K562 (cell line): ENCODE results near the gene PARD3B. TPM values are rescaled to one million over a fixed set of nuclear protein-coding genes. Genes with fewer than 3 reads are reported as not detected.

Source experiments
- CBX1 ChIP-seq: sonication (generic); IDR thresholded peaks from 2 replicates; pipeline ENCODE4 v1.6.1; 2016; ENCODE audit warnings: antibody characterized with exemption, low read depth, mild to moderate bottlenecking
- EWSR1 ChIP-seq: fragments of 450-650 bp; IDR thresholded peaks from 2 replicates; pipeline ENCODE4 v1.6.1; 2018; ENCODE audit warnings: borderline replicate concordance, mild to moderate bottlenecking, low read depth, moderate library complexity; ENCODE audit not compliant: partially characterized antibody
- HBP1 ChIP-seq: fragments of 450-650 bp; formaldehyde crosslinking; IDR thresholded peaks from 2 replicates; pipeline ENCODE4 v1.4.0; 2022; ENCODE audit warnings: missing genetic modification characterization
- HMGXB4 ChIP-seq: sonication (generic); formaldehyde crosslinking; IDR thresholded peaks from 2 replicates; pipeline ENCODE4 v1.8.1; 2023; ENCODE audit warnings: mild to moderate bottlenecking, missing genetic modification reagents
- JUND ChIP-seq, 2 experiments: IDR thresholded peaks; 2 replicates in 1 of 2; 3 replicates in 1 of 2; pipeline ENCODE4 v1.6.1; 2011; ENCODE audit warnings: borderline replicate concordance in 2 of 2, low read depth in 2 of 2, low read length in 2 of 2, improper control_type of control experiment in 1 of 2, missing biosample characterization in 1 of 2, missing genetic modification characterization in 1 of 2, missing genetic modification reagents in 1 of 2
- KDM1A ChIP-seq, 2 experiments: fragments of 450-650 bp; IDR thresholded peaks; 2 replicates each; pipeline ENCODE4 v1.6.1; 2016; ENCODE audit warnings: mild to moderate bottlenecking in 2 of 2
- LEF1 ChIP-seq: fragments of 450-650 bp; IDR thresholded peaks from 2 replicates; pipeline ENCODE4 v1.6.1; 2016; ENCODE audit warnings: mild to moderate bottlenecking
- MEIS2 ChIP-seq: fragments of 450-650 bp; IDR thresholded peaks from 2 replicates; pipeline ENCODE4 v1.6.1; 2014; ENCODE audit warnings: mild to moderate bottlenecking; ENCODE audit not compliant: partially characterized antibody
- NCOR1 ChIP-seq: fragments of 450-650 bp; IDR thresholded peaks from 2 replicates; pipeline ENCODE4 v1.6.1; 2016; ENCODE audit warnings: mild to moderate bottlenecking, moderate library complexity
- SMARCE1 ChIP-seq: fragments of 450-650 bp; IDR thresholded peaks from 2 replicates; pipeline ENCODE4 v1.7.1; 2016; ENCODE audit warnings: mild to moderate bottlenecking
- TCF3 ChIP-seq: sonication (generic); formaldehyde crosslinking; IDR thresholded peaks from 2 replicates; pipeline ENCODE4 v1.4.0; 2020; ENCODE audit warnings: mild to moderate bottlenecking, missing genetic modification reagents
- ZNF23 ChIP-seq: fragments of 250-450 bp; sonication (Bioruptor Pico); IDR thresholded peaks from 2 replicates; pipeline ENCODE4 v1.4.0; 2020; ENCODE audit warnings: mild to moderate bottlenecking
- polyA plus RNA-seq, 8 experiments: library from polyadenylated mRNA; depleted of rRNA in 4 of 8; stranded (reverse) in 5 of 8; unstranded in 3 of 8; fragments of >200 nt; fragmentation: Nextera tagmentation in 2 of 8; fragmentation: Illumina TruSeq in 1 of 8; extraction: Ambion mirVana in 2 of 8; extraction: Trizol in 1 of 8; gene quantifications; 2 replicates each; pipeline versions ENCODE4 v1.2.1 to v1.2.3, GENCODE V29; 2011 to 2014; ENCODE audit warnings: inconsistent platforms in 1 of 8, missing spikeins in 1 of 8
- total RNA-seq, 7 experiments: library from RNA; depleted of rRNA in 6 of 7; stranded (reverse); fragments of >200 nt in 6 of 7; fragmentation: Illumina TruSeq in 2 of 7; extraction: Trizol in 2 of 7; gene quantifications; 2 replicates each; pipeline versions ENCODE4 v1.2.1 to v1.2.3, GENCODE V29; 2011 to 2021; ENCODE audit warnings: low replicate concordance in 1 of 7
- TF ChIP-seq, protein P1 (sequence below): fragments of 250-450 bp; sonication (Bioruptor Pico); IDR thresholded peaks from 2 replicates; pipeline ENCODE4 v1.4.0; 2020
- TF ChIP-seq, protein P2 (sequence below): sonication (generic); formaldehyde crosslinking; IDR thresholded peaks from 2 replicates; pipeline ENCODE4 v1.4.0; 2020; ENCODE audit warnings: mild to moderate bottlenecking, missing genetic modification reagents
- TF ChIP-seq, protein P3 (sequence below): fragments of 450-650 bp; formaldehyde crosslinking; IDR thresholded peaks from 2 replicates; pipeline ENCODE4 v1.4.0; 2022; ENCODE audit warnings: missing genetic modification characterization

Gene PARD3B
- total and polyA plus RNA-seq, 9 of the 15 experiments (the other 6 are each of a cell fraction or from before 2014, with no cell fraction given) = 0.15 to 3.0 (median 1.1) TPM

DNA sequence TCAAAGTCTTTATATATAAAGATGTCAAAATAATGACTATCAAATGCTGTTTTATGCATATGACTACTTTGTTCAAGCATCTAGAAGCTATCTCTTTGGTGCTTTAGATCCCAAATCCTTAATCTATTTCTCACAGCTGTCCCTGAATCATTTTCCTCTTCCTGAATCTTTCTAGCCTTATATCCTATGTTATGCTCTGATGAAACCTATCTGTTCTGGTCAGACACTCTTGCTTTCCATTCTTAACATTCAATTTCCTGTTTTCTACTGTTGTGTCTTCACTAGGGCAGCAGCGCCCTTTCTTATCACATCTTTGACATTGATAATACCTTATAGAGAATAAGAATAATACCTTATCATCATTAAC, 6.3 kb upstream of the PARD3B start (continued):
- TF ChIP-seq, protein P1, sequence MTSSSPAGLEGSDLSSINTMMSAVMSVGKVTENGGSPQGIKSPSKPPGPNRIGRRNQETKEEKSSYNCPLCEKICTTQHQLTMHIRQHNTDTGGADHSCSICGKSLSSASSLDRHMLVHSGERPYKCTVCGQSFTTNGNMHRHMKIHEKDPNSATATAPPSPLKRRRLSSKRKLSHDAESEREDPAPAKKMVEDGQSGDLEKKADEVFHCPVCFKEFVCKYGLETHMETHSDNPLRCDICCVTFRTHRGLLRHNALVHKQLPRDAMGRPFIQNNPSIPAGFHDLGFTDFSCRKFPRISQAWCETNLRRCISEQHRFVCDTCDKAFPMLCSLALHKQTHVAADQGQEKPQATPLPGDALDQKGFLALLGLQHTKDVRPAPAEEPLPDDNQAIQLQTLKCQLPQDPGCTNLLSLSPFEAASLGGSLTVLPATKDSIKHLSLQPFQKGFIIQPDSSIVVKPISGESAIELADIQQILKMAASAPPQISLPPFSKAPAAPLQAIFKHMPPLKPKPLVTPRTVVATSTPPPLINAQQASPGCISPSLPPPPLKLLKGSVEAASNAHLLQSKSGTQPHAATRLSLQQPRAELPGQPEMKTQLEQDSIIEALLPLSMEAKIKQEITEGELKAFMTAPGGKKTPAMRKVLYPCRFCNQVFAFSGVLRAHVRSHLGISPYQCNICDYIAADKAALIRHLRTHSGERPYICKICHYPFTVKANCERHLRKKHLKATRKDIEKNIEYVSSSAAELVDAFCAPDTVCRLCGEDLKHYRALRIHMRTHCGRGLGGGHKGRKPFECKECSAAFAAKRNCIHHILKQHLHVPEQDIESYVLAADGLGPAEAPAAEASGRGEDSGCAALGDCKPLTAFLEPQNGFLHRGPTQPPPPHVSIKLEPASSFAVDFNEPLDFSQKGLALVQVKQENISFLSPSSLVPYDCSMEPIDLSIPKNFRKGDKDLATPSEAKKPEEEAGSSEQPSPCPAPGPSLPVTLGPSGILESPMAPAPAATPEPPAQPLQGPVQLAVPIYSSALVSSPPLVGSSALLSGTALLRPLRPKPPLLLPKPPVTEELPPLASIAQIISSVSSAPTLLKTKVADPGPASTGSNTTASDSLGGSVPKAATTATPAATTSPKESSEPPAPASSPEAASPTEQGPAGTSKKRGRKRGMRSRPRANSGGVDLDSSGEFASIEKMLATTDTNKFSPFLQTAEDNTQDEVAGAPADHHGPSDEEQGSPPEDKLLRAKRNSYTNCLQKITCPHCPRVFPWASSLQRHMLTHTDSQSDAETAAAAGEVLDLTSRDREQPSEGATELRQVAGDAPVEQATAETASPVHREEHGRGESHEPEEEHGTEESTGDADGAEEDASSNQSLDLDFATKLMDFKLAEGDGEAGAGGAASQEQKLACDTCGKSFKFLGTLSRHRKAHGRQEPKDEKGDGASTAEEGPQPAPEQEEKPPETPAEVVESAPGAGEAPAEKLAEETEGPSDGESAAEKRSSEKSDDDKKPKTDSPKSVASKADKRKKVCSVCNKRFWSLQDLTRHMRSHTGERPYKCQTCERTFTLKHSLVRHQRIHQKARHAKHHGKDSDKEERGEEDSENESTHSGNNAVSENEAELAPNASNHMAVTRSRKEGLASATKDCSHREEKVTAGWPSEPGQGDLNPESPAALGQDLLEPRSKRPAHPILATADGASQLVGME (CRISPR knock-in tag) = no peak
- peak; percentile 59 for TF ChIP-seq TCF3 (CRISPR knock-in tag)
- TF ChIP-seq SMARCE1 = peak; percentile 52; the same call in 1 of the 2 replicates
- no peak for TF ChIP-seq ZNF23 (CRISPR knock-in tag)
- TF ChIP-seq LEF1 = no peak
- TF ChIP-seq HBP1 (CRISPR knock-in tag) = no peak
- TF ChIP-seq, protein P2, sequence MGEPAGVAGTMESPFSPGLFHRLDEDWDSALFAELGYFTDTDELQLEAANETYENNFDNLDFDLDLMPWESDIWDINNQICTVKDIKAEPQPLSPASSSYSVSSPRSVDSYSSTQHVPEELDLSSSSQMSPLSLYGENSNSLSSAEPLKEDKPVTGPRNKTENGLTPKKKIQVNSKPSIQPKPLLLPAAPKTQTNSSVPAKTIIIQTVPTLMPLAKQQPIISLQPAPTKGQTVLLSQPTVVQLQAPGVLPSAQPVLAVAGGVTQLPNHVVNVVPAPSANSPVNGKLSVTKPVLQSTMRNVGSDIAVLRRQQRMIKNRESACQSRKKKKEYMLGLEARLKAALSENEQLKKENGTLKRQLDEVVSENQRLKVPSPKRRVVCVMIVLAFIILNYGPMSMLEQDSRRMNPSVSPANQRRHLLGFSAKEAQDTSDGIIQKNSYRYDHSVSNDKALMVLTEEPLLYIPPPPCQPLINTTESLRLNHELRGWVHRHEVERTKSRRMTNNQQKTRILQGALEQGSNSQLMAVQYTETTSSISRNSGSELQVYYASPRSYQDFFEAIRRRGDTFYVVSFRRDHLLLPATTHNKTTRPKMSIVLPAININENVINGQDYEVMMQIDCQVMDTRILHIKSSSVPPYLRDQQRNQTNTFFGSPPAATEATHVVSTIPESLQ (CRISPR knock-in tag) = no peak
- TF ChIP-seq MEIS2 = no peak
- TF ChIP-seq JUND (IDR thresholded peaks at IDR 0.05; ENCODE audit: borderline replicate concordance, low read depth, low read length) = no peak
- TF ChIP-seq JUND (tag; IDR thresholded peaks at IDR 0.05; ENCODE audit: borderline replicate concordance, low read depth, low read length) = peak; percentile 48; the same call in 1 of the 3 replicates
- no peak for TF ChIP-seq CBX1
- TF ChIP-seq EWSR1 = no peak
- peak; percentile 30 to 36; a peak in 1 of 4 replicates for TF ChIP-seq KDM1A (IDR thresholded peaks at IDR 0.05)
- TF ChIP-seq NCOR1 = peak; percentile 80
- TF ChIP-seq, protein P3, sequence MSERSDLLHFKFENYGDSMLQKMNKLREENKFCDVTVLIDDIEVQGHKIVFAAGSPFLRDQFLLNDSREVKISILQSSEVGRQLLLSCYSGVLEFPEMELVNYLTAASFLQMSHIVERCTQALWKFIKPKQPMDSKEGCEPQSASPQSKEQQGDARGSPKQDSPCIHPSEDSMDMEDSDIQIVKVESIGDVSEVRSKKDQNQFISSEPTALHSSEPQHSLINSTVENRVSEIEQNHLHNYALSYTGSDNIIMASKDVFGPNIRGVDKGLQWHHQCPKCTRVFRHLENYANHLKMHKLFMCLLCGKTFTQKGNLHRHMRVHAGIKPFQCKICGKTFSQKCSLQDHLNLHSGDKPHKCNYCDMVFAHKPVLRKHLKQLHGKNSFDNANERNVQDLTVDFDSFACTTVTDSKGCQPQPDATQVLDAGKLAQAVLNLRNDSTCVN (CRISPR knock-in tag) = no peak
- TF ChIP-seq HMGXB4 (CRISPR knock-in tag) = no peak
